Fibroblast of upper back skin (primary cell): Measurements from ENCODE around the gene LRRC18.

Source experiments
- DNase-seq: peaks from one replicate; pipeline ENCODE4 v3.0.0-alpha.2; 2013

The LRRC18 gene

DNA sequence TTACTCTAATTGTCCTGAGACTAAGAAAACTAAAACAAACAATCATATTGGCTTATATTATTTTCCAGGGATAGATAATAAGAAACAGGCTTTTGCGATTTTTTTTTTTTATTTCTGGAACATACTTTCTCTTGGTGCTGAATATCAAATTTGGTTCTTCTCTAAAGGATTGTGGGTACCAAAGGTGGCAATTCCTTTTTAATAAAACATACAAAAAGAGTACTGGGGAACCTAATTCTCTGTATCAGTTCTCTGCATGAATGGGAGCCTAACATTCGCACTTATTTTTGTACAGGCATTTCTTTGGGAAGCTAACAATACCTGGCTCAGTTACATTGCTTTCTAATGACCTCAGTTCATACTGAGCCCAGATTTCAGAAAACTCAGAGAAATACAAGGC, 32.8 kb downstream of the LRRC18 start:
- DNase-seq, result no peak

DNA sequence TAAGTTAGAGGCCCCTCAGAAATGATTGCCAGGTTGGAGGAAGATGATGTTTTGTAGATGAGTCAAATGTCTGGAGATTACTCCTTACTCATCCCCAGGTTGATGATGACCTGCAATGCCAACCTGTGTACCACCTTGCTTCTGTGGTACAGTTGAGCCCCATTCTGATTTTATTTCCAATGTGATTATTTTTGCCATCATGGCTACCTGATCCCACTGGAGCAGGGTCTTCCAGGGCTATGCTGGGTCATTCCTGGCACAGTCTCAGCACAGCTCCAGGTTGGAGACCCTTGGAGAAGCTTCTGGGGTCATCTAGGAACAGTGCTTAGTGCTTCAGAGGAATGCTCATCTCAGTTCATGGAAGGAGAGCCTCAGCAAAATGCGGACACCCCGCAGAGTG, 34.3 kb downstream of the LRRC18 start:
- DNase-seq, result no peak

DNA sequence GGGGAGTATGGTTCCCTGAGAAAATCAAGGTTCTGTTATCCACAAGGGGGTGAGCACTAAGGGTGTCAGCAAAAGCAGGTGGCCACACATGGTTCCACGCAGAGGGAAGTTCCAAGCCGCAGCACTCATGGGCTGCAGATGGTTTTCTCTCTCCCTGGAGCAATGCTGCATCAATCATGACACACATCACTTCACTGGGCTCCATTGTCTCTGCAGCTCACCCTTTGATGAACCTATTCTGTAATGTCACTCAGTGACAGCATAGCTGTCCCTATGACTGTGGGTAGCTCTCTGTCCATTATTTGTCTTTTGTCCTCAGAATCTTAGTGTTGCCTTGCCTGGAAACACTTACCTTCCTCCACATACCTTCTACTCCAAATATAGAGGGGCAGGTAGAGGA, 34.8 kb downstream of the LRRC18 start:
- DNase-seq, result no peak

DNA sequence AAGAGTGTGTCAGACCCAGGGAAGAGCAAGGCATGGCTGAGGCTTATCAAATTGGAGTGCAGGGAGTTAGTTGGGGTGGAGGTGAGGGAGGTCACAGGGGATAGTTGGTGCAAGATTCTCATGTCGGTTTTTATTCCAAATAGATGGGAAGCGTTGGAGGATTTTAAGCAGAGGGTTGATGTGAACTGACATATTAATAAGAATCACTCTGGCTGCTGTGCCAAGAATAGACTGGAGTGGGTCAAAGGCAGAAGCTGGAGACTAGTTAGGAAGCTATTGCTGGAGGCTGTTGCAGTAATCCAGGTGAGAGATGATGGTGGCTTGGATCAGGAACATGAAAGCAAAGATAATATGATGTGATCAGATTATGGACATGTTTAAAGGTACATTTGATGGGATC, 36.5 kb downstream of the LRRC18 start:
- no peak for DNase-seq

DNA sequence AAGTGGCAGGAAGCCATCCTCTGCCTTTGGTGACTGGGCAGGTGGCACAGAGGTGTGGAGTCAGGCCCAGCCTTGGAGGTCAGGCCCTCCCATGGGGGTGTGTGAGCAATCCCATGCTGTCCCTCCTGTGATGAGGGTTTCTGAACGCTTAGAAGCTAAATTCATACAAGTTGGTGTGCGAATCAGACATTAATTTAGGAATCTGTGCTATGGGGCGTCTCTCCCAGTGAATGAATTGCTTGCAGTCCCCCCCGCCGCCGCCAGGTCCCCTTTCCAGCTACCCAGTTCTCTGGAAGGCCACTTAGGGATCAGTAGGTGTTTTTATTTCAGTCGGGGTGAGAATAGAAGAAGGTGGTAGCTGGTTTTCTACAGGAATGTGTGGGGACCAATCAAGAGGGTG, 37.5 kb downstream of the LRRC18 start:
- no peak for DNase-seq

DNA sequence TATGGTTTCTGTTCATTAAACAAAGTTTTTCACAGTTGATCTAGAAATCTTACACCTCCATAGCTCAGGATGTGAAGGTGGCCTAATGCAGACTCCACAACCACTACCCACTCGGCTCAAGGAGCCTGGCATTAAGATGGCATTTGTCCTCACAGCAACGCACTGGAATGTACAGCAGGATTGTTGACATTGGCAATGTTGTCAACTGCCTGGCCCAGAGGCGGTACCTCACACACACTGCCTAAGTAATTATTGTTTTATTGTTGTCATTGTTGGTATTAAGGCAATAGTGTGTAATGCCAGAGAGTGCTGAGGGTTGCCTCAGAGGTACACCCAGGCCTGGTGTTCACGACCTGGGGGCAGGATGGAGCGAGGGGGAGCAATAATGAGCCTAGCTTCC, 38.3 kb downstream of the LRRC18 start:
- no peak for DNase-seq

DNA sequence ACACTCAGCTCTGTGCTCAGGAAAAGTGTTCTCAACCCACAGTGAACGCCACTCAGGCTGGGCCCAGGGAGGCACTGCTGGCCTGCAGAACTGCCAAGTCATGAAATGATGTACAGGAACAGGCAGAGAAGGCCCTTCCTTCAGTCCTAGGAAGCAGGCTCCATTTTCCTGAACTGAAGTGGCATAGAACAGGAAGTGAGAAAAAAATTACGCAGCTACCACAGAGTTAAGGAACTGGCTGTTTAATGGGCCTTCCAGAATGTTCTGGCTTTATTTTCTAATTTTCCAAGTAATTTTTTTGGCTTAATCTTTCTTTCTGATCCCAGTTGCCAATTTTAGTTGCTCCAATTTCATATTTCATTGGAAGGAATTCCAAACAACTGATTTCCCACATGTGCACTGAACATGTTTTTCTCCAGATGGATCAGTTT, 39.3 kb downstream of the LRRC18 start:
- no peak for DNase-seq

DNA sequence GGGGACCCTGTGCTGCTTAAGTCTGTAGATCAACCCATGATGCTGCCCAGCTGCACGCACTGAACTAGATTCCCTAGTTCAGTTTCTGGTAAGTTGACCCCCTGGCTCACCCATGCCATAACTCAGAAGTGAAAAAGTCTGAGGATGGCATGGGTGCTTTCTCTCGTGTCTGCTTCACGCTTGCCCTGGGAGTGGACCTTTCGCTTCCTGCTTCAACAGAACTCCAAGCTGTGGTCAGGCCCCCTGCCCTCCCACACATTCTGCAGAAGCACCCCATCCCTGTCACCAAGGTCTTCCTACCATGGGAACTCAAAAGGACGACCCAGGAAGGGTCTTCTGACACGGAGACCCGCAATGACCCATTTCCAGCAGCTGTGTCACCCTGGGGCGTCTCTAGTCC, 39.9 kb downstream of the LRRC18 start:
- no peak for DNase-seq

DNA sequence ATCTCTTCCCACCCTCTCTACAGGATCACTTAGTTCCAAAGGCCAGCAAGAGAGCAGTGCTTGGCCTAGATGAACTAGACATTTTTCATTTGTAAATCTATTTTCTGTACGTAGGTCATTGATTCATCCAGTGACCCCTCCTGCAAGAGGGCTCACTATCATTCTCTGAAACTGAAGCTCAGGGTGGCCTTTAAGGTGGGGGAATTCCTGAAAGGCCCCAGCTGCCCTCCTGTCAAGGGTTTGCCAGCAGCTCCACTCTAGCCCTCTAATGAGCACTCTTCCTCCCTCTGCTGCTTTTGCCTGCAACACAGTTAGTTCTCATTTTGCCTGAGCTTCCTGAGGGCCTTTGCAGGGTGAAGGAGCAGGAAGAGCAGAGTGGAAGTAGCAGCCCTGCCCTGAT, 41.2 kb downstream of the LRRC18 start:
- no peak for DNase-seq

DNA sequence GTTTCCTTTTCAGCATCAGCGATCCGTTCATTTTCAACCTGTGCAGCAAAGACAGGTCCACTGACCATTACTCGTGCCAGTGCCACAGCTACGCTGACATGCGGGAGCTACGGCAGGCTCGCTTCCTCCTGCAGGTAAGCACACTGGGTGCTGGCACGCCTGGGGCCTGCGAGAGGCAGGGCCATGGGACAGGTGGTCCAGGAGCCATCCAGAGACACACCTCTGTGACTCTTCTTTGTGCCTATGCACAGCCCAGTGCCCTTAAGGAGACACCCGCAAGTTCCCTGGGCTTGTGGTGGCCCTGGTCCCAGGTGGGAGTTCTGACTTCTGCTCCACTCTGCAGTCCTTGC, 42.2 kb downstream of the LRRC18 start:
- no peak for DNase-seq

DNA sequence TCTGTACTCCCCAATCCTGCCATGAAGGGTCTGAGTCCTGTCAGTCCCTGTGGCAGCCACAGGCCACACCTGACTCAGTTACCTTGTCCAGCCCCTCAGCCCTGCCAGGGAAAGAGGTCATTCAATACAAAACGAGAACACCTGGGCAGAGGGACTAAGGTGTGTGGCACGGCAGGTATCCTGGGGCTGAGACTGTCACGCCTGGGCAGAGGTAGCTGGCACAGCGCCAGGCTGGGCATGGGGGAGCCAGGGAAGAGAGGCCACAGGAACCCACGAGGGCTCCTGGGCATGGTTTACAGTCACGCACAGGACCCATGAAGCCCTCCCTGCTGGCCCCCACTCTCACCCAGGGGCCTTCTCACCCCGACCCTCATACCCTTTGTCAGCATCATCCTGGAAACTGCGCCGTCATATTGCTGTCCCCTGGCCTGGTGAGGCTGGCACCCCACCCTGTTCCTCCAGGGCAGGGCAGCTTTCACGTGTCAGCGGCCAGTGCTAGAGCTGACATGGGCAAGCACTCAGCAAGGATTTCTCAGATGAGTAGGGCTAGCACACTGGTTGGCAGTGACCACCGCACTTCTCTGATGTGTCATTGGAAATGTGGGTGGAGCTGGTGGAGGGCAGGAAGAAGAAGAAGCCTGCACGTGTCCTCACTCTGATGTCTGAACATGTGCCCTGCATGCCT, 42.7 kb downstream of the LRRC18 start:
- no peak for DNase-seq

DNA sequence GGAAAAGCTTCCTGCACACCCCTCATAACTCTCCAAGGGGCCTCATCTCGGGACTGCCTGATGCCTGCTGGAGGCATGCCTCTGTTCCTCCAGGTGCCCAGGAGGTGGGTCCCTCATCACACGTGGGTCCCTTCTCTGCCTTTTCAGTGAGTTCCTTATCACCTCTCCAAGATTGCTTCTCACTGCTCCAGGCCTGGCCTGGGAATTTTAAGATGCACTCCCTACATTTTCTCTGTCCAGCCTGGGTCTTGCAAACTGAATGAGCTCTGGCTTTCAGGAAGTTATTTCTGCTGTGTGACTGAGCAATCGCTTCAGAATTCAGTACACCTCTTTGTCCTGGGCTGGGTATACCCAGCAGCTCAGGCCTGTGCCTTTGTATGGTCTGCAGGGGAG, 43.8 kb downstream of the LRRC18 start:
- DNase-seq, result no peak

DNA sequence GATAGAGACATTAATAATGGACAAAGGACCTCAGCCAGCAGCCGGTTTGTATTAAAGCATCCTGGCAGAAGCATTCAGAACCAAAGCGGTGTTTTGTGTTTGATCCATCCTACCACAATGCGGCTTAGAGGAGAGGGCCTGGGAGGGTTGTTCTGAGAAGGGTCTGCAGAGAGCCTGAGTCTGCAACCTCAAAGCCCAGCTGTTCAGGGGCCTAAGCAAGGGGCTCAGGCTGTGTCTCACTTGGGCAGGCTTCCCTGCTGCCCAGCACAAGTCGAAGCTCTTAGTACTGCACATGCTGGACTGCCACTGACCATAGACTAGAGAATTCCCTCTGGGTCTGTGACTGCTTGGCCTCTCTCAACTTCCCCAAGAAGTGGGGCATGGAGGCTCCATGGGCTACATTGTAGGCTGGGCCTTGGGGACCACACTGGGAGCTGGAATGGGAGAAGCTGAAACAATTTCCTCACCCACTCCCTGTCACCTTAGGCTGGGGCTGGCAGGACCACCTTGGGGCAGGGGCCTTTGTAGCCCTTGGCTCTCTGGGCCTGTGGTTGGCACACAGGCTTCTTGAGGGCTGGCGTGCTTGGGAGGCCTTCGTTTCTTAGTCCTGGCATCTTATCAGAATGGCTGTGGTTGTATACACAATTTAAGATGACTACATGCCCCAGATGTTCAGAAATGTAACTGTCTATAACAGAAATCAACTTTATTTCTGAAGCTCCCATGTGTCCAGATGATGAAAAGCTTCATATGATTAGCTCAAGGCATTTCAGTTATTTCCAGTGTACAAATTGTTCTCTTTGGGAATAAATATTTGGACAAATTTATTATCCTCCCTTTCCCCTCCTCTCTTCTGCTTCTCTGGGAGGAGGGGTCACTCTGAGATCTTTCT, 44.5 kb downstream of the LRRC18 start:
- DNase-seq, result no peak

DNA sequence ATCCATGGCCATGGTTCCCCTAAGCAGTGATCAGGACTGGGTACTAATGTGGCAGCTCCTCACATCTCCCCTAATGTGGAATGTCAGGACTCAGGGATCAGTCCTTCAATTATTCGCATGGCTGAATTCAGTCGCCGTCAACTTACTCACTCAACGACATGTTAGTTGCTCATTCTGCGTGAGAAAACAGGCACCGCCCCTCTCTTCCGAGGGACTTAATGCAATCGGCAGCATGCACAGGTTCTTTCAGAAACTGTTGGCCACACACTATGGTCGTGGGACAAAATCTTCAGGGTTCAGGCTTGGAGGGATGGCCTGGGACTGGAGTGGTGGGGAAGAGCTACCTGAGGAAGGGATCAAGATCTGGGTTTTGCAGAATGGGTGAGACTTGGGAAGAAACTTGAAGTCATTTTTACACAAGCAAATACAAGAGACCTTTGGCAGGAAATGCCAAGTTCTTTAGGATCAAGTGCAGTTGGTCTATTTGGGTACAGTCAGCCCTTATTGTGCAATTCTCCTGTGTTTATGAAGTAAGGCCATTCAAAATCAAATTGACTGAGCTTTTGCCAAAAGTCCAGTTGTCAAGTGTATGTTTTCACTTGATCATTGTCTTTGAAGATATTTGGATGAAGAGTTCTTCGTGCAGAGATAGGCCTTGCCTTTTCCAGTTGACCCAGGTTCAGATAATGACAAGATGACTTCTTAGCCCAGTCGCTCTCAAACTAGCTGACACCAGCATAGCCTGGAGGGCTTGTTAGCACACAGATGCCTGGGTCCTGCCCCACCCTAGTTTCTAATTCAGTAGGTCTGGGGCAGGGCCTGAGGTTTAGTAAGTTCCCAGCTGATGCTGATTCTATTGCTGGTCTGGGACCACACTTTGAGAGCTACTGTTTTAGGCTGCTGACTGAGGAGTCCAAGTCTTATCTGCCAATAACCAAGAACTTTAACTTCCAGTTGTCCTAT, 48.5 kb downstream of the LRRC18 start:
- no peak for DNase-seq

DNA sequence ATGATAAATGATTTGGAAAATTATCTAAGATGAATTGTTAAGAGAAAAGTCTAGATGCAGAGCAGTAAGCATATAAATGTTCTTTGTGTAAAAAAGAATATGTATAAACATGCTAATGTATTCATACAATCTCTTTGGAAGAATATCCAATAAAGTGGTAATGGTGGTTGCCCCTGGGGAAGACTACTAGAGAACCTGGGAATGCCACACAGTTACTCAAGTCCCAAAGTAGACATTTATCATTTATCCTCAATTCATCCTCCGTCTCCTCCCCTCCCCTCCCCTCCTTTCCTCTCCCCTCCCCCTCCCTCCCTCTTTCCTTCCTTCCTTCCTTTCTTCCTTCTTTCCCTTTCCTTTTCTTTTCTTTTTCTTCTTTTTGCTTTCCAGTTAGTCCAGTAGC, 51.7 kb downstream of the LRRC18 start:
- no peak for DNase-seq

DNA sequence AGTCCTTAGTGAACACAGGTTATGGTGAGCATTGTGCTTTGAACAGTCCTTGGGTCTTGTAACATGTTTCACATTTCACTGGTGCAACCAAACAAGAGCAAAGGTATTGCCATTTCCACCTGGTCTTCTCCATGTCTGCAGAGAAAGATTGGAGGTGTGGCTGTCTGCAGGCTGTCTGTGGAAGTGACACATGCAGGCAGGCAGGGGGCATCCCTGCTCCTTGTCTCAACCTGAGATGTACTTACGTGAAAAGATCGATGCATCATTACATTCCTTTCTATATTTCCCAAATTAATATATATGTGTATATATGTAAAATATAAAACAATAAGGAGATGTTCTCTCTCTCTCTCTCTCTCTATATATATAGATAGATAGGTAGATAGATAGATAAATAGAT, 54.3 kb downstream of the LRRC18 start:
- DNase-seq, result no peak

DNA sequence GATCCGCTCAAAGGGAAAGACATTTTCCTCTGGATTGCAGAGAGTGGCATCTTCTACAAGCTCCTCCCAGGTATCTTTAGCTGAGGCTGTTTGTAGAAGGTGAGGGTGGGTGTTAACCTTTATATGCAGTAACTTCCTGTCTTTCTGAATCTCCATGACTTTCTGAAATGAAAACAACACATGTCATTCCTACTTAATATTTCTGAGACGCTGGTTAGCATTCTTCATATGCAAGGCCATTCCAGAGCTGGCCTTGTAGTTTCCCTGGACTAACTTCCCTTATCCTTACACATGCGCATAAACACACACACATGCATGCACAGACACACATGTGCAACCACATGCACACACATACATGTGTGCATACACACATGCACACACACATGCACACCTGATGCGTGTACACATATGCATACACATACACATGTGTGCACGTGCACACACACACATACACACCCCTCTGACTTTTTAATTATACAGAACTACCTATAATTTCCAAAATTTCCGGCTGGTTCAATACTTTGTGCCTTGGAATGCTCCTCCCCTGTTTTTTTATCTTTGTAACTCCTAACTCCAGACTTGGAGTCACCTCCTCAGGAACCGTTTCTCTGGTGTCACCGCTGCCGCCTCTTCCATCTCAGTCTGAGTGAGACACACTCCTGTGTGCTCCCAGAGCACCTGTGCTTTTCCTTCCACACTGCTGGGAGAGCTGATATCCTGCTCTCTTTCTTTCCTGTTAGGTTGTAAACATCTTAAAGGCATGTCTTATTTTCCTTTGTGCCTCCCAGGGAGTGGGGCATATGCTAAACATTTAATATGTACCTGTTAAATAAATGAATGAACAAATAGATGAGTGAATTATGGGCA, 55.2 kb downstream of the LRRC18 start:
- DNase-seq, result no peak

DNA sequence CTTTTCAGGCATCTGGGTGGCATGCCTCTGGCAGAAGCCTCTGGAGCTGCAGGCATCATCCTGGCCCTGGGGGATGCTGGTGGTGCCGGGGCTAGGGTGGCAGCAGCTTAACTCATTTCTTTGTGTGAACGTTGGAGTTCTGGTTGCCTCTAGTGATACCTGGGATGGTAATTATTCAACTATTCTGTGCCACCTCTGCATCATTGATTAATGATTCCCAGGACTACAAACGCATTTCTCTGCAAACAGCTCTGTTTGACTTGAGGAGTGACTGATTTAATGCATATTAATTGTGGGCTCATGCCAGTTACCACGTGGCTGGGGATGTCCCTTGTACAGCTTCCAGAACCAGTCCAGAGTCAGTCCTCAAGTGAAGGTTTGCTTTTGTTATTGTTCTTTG, 55.9 kb downstream of the LRRC18 start:
- DNase-seq, result no peak

DNA sequence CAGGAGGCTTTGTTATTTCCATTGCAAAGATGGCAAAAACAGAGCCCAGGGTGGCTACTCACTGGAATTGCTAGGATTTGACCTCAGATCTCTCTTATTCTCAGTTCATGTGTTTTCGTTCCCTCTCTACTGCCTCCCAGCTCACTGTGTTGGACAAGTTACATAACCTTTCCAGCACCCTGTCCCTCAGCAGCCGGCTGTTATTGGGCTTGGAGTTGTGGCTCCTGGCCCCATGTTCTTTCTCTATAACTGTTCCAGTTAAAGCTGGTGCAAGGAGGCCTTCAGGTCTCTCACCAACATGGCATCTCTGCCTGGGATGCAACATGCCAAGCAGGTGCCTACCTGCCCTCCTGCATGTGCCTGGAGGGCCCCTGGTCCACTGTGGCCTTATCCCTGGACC, 56.8 kb downstream of the LRRC18 start:
- no peak for DNase-seq

DNA sequence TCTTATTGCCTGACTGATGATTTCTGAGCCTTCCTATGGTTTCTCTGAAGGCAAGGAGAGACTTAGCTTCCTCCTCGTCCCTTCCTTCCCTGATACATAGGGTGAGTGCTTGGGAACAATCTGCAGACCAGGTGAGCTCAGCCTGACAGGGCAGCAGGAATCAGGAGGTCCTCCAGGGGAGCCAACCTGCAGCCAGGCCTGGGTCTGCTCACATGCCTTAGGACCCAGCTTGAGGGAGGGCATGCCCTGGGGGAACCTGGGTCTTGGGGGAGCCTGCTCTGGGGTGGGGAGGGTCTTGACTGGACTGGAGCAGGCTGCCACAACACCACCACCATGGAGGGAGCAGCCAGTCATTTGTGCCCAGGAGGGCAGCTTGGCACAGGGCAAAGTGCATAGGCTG, 57.7 kb downstream of the LRRC18 start:
- DNase-seq, result no peak

DNA sequence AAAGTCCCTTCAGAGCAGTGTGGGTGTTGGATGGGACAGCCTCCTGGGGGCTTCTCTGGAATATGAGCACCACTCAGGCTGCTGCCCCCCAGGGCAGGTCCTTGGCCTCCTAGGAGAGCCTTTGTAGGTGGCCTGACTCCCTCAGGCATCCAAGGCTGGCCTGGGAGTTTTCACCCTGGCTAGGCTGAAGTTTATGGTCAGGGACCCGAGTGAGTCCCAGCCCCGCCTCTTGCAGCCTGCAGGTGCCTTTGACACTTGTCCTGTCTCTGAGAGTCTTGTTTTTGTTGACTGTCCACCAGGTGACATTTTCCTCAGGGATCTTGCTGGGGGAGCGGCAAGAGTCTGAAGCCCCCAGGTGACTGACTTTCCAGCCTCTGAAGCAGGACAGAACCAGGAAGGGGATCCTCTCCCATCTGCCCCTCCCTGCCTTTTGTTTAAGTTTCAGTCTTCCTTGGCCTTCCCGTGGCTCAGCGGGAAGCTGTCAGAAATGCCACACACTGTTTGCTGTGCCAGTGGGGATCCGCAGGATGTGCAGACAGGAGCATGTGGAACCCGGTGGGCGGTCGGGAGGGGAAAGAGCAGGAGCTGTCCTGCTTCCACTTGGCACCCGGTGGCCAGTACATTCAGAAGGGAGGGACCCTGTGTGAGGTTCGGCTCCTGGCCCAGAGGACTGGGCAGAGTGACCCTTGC, 59.5 kb downstream of the LRRC18 start:
- DNase-seq, result no peak

DNA sequence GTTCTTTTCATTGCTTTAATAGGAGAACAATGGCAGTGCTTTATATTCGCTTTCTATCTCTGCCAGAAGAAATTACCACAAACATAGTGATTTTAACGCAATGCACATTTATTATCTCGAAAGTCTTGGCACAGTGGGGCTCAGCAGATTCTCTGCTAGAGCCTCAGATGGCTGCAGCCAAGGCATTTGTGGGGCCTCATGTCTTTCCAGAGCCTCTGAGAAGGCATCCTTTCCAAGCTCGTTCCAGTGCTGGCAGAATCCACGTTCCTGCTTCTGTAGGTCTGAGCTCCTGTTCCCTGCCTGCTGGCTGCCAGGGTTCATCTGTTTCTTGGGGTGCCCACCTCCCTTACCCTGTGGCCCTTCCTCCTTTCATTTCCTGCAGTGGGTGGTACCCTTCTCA, 60.2 kb downstream of the LRRC18 start:
- no peak for DNase-seq
